ENCODE measurements around the gene PREX1.
A peak's percentile ranks its signal among the peaks of the same experiment; 100 is the strongest.

PREX1 gene

DNA sequence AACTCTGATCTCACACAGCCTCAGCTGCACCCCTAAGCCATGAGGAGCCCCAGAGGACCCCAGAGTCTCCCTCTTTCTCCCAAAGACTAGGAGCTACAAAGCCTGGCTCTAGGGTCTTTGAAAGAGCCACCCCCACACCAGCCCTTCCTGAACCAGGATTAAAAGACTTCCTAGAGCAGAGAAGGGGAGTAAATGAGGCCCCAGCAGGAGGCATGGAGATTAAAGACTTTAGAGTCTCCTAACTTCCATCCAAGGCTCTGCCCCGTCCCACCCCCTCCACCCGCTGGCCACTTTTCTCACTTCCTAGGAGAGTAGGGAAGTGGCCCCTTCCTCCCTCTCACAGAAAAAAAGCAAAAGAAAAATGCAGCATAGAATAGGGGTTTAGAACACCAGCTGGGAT, 1.7 kb downstream of the PREX1 start:
- no peak for DNase-seq (ENCODE audit: low read depth in 2 of 2)

DNA sequence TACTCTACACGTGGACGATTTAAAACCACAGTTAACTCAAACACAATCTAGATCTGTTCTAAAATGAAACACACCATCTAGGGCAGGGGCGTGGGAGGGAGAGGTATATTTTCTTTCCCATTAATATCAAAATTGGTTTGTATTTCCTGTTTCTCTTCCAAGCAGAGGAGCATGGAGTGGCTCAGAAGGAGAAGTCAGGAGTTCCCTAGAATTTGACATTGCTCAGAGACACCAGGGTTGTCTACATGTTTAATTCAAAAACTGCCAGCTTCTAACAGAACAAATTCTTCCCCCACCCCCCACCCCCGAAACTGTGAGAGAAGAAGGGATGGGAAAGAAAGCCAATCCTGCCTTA, 2.3 kb downstream of the PREX1 start:
- DNase-seq (ENCODE audit: low read depth in 2 of 2) = no peak

DNA sequence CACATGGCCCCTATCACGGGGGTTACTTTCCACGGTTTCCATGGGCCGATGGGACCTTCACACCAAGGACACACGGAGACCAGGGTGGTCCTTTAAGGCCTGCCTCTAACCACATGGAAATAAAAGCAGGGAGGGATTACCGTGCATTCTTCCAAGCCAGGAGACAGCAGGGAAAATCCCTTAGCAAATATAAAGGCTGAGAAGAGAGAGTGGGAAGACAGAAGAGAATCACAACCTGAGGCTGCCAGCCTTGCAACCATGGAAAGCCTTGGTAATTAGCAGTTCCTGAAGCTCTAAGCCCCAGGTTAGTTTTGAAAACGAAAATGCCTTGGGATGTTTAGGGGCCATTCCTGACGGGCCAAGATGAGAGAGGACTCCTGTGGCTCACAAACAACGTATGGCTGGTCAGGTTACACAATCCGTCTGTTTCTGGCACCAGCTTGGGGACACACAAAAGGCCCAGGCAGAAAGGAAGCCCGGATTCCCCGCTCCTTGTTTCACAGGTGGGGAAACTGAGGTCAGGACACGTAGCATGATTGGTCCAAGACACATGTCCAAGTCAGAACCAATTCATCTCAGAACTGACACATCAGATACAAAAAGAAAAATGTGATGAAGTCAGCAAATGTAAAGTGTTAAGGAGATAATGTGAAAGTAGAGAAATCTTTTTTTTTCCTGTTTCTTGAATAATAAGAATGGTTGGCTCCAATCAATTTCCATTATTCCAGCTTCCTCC, 2.8 kb downstream of the PREX1 start:
- no peak for DNase-seq (ENCODE audit: low read depth in 2 of 2)

DNA sequence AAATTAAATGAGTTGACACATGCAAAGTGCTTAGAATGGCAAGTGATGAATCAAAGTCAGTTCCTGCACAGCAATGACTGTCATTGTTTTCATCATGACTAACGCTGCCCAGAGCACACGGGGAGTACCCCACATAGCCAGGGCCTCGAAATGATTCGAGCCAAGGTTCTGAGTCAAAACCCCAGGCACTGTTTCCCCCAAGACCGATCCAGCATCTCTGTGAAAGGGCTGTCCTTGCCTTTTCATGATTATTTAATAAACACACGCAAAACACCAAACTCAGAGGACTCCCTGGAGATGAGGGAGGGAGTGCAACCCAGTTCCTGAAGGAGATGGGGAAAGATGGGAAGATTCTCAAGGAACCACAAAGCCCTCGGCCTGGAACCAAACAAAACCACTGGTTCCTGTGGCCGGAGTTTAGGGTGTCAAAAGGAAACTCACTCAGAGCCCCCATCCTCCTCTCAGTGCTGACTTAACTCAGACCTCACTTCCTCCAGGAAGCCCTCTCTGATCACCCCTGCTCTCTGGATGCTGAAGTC, 3.8 kb downstream of the PREX1 start:
- DNase-seq (ENCODE audit: low read depth in 2 of 2) = peak; percentile 38 to 49

DNA sequence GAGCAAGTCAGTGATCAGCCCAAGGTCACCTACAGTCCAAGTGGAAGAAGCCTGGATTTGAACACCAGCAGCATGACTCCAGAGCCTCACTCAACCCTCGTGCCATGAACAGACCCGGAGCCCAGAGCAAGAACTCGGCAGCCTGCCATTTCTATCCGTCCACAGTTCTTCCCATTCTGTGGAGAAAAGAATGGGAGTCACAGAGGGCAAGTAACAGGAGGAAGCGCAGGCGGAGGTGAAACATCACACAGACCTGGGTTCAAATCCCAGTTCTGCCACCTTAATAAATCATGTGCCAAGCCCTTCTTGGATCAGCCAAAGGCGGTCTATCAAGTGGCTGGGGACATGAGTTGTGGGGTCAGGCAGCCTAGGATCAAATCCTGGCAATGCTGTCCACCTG, 4.3 kb downstream of the PREX1 start:
- DNase-seq (ENCODE audit: low read depth in 2 of 2) = no peak

DNA sequence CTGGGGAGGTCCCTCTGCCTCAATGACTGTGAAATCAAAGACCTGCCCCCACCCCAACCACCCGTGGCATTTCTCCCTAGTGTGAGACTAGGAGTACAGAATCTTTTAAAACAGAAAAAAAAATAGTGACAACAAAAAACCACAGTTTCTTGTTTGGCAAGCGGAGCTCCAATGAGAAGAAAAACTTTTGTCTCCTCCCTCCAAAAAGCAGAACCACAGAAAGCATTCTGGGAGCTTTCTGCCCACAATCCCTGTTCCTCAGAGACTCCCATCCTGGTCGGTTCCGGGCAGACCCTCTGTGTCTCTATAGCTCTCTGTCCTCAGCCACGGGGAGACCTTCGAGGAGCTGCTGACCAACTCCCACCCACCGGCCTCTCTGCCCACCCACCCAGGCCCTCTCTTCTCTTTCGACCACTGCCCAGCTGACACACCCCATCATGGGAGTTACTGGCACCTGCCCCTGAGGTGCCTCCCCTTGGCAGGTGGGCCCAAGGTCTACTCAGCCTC, 4.9 kb downstream of the PREX1 start:
- no peak for DNase-seq (ENCODE audit: low read depth in 2 of 2)

DNA sequence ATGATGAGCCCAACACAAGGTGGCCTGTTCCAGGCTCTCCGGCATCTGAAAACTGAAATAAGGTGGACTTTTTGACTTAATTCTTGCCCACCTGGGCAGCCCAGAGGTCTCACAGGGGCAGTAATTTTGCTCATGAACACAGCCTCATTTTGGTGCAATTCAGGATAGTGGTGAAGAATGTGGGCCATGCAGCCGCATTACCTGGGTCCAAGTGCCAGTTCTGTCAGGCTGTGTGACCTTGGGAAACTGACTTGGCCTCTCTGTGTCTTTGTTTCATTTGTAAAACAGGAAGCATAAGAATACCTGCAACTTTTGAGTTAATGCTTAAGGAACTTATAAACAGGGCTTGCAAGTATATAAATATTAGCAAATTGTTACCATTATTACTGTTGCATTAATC, 5.6 kb downstream of the PREX1 start:
- DNase-seq (ENCODE audit: low read depth in 2 of 2) = no peak

DNA sequence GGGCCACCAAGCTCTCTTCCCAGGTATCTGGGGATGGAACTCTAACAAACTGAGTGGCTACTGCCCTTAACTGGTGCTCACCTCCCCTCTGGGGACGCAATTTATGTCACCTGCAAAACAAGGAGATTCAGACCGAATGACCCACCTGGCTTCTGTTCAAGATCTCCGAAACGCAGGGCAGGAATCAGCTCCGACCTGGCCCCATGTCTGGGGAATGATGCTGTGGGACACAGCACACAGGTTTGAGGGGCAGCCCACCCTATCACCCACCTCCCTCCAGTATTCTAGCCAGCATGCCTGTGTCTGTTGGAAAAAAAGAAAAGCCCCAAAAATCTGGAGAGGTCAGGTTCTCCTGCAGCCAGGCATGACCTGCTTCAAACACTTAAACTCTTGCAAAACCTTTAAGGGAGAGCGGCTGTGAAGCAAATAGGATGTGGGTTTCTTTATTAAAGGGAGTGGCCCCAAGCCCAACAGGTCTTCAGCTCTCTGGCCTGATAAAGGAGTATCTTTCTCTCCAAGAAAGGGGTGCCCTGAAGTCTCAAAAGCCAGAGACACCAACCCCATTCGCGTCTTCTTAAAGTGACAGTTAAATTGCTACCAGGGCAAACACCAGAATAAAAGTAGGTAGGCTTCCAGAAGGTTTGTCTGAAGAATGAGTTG, 6.4 kb downstream of the PREX1 start:
- no peak for DNase-seq (ENCODE audit: low read depth in 2 of 2)

DNA sequence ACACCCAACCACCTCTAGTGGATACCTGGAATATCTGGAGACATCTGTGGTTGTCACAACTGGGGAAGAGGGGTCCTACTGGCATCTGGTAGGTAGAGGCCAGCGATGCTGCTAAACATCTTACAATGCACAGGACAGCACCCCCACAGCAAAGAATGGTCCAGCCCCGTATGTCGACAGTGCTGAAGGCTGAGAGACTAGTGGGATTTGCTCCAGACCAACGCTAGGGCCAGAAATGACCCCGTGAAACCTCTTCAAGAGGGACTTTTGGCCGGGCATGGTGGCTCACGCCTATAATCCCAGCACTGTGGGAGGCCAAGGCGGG, 7.2 kb downstream of the PREX1 start:
- DNase-seq (ENCODE audit: low read depth in 2 of 2) = no peak

DNA sequence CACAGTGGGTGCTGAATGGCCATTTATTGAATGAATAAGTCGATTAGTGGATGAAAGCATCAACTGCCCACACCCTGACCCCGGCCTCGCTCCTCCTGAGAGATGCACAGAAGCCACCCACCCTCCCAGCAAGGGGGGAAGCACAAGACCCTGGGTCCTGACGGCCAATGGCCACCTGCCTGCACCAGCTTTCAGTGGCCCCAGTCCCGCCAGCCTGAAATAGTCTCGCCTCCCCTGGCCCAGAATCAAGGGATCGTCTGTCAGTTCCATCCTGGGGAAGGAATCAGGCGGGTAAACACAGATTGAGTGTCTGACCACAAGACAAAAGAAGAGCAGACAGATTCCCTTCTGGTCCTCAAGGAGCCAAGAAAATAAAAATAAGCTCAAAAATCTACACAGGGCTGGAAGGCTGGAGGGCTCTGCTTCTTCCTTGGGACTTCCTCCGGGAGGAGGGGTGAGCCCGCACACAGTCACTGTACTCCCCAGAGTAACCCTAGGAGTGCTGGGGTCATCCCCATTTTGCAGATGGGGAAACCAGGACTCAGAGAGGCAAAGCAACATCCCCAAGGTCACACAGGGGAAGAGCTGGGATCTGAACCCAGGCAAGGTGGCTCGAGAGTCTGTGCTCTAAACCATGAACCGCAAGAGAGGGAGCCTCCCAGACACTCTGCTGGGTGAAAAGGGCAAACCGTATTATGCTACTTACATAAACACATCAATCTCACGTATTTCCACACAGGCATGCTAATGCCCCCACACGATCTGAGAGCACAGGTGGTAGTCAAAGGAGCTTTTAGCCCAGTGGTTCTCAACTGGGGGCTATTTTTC, 7.8 kb downstream of the PREX1 start:
- no peak for DNase-seq (ENCODE audit: low read depth in 2 of 2)

DNA sequence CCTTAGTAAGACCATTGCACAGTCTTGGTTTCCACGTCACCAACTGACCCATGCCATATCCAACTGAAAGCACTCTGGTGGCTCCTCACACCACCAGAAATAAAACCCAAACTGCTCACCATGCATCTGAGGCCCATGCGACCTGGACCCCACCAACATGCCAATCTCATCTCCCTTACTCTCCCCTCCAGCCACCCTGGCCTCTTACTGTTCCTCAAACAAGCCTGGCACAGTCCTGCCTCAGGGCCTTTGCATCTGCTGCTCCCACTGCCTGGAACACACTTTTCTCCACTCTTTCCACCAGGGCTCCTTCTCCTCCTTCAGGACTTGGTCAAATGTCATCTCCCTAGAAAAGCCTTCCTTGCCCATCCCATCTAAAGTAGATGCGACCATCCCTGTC, 8.7 kb downstream of the PREX1 start:
- no peak for DNase-seq (ENCODE audit: low read depth in 2 of 2)

DNA sequence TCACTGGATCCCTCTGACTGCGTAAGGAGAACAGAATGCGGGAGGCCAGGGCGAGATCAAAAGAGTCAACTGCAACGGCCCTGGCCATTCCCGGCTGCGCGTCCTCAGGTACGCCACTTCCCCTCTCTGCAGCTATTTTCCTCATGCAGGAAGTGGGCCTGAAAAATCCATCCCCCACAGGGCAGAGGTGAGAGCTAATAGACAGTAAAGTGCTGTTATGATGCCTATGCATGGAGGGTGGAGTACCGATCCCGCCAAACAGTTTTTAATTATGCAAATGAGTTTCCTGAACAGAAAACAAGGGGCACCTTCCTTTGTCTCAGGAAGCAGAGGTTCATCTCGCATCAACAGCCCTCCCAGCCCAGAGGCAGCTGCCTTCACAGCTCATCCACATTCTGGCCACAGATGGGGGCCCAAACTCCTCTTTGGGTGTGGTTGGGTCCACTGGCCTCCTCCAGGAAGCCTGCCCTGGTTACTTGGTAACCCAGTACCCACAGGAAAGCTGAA, 9.3 kb downstream of the PREX1 start:
- no peak for DNase-seq (ENCODE audit: low read depth in 2 of 2)

DNA sequence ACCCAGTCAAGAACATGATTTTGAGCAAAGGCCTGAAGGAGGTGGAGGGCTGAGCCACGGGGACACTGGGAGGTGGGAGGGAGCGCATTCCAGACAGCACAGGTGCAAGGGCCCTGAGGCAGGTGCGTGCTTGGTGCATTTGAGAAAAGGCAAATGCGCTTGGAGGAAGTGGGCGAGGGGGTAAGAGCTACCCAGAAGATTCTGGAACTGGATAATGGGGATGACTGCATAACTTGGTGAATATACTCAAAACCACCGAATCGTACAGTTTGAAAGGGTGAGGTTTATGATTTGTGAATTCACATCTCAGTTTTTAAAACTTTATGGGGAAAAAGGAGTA, 9.8 kb downstream of the PREX1 start:
- no peak for DNase-seq (ENCODE audit: low read depth in 2 of 2)

DNA sequence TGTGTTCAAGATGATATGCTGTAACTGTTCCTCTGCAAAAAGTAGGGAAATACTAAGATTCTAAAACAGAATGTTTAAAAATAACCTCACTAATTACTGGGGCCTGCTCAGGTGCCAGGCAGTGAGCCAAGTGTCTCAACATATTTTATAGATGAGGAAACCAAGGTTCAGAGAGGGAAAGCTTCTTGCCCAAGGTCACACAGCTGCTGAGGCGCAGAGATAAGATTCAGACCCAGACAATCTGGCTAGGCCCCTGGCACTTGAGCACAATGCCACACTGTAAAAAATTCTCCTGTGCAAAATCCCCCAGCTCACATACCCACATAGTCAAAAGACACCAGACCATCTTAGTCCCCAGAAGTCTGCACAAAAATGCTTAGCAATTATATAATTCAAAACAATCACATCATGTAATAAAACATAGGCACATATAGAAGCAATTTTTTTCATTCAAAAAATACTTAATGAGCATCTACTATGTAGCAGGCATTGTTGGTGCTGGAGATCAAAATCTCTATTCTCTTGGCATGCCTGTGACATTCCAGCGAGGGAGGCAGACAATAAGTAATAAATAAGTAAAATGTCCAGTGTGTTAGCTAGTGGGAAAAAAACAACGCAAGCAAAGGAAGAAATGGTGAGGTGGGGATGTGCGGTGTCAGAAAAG, 10.3 kb downstream of the PREX1 start:
- DNase-seq (ENCODE audit: low read depth in 2 of 2) = no peak

DNA sequence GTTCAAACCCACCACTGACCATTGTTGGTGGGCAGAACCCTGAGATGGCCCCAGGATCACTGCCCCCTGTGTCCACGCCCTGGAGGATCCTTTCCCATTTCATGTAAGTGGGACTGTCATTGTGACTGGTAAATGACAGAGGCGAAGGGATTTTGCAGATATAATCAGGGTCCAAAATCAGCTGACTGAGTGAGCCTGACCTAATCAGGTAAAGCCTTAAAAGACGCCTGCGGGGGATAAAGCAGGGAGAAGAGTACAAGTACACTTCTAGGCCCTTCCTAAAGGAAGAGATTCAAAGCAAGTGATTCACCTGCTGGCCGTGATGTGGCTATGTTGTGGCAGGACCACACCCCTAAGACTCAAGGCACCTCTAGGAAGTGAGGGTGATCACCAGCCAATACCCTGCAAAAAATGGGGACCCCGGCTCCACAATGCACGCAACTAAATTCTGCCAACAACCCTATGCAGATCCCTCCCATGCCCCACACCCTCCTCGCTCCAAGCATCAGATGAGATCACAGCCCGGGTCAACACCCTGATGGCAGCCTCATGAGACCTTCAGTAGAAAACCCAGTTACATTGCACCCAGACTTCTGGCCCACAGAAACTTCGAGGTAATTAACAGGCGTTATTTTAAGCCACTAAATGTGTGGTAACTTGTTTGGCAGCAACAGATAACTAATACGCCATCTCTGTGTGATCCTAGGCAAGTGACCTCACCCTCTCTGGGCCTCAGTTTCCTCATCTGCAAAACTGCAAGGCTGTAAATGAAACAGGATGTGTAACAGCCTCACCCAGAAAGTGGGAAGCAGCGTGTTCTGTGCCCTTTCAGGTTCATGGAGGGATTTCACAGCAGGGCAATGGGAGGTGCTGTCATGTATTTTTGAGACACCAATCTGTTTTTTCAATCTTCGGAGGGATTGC, 11.3 kb downstream of the PREX1 start:
- no peak for DNase-seq (ENCODE audit: low read depth in 2 of 2)

DNA sequence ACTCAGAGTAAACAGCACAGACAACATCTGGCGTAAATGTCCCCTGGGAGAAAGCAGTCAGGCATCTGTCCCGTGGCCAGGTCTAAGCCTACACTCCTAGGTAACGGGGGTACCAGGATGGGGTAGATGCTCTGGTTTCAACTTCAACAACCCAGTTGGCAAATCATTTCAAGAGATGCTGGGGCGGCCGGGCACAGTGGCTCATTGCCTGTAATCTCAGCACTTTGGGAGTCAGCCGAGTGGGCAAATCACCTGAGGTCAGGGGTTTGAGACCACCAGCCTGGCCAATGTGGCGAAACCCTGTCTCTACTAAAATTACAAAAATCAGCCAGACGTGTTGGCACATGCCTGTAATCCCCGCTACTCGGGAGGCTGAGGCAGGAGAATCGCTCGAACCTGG, 12.3 kb downstream of the PREX1 start:
- DNase-seq (ENCODE audit: low read depth in 2 of 2) = no peak

DNA sequence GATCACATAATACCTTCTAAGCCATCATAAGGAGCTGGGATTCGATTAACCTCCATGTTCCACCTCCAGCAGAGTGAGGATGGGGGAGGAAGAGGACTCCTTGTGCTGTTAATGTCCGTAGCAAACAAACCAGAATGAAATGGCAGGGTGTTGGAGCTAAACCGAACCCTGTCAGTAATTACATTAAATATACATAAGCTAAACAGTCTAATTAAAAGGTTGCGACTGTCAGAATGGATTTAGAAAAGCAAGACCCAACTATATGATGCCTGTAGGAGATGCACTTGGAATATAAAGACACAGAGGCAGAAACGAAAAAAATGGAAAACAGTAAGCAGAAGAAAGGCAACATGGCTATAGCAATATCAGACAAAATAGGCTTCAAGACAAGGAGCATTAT, 13.2 kb downstream of the PREX1 start:
- DNase-seq (ENCODE audit: low read depth in 2 of 2) = no peak

DNA sequence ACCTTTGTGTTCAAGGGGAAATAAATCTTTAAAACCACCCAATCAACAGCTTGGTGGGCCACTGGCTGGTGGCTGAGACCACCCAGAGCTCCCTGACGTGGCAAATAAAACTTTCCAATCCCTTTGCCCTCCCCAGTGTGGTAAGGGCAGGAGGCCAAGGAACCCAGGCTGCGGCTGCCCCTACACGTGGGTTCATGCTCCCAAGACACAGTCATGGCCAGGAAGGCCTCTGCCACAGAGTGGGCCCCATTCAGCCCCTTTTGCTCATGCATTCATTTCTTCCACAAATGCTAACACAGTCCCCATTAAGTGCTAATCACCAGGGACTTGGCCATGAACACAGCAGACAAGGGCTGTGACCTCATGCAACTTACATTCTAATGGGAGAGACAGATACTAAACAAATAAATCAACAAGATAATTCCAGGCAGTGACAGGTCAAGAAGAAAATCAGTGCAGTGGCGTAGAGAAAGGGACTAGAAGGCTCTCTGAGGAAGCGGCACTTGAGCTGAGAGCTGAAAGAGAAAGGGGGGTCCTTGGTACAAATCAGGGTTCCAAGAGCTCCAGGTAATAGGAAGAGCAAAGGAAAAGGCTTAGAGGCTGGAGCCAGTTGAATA, 13.8 kb downstream of the PREX1 start:
- no peak for DNase-seq (ENCODE audit: low read depth in 2 of 2)

DNA sequence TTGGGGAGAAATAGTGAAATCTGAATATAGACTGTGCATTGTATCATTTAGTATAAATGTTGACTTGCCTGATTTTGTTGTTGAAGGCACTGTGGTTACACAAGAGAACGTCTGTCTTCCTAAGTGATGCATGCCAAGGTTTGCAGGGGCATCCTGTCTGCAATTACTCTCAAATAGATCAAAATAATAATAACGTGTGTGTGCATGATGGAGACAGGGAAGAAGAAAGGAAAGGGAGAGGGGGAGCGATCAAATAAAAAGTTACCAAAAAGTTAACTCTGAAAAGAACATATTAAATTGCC, 14.4 kb downstream of the PREX1 start:
- no peak for DNase-seq (ENCODE audit: low read depth in 2 of 2)

DNA sequence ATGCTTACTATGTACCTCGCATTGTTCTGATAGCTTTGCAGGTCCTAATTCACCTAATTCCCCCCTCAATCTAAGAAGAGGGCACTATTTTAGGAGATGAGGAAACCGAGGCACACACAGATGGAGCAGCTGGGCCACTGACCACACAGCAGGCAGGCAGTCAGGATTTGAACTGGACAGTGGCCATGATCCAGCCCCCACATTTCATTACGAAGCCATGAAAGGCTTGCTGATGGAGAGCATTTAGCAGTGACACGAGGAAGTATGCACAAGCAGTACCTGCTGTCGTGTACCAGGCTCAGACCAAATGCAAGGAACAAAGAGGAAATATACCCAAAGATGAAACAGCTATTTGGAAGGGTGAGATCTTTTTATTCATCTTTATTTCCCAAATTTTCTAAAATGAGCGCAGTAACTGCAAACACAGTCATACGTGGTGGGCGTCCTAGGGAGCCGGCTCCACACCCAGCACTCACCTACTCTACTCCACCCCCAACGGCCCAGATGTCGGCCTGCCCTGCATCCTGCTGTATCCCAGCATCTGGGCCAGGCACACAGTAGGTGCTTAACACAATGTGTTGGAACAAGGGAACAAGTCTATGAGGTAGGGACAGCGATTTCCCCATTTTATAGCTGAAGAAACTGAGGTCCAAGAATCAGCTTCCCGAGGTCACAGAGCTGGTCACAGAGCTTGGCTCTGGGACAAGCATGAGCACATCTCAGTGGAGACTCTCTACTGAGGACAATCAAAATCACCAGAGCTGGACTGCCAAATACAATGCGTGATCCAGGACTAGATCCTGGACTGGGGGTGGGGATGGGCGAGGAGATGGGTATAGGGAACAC, 15.0 kb downstream of the PREX1 start:
- no peak for DNase-seq (ENCODE audit: low read depth in 2 of 2)
